ENCODE measurements around the gene SLC19A3.

- no peak for TF ChIP-seq CTCF (conservative IDR thresholded peaks at IDR 0.05; ENCODE audit: low read depth, low read length)
- TF ChIP-seq EZH2 (IDR thresholded peaks at IDR 0.05; ENCODE audit: borderline replicate concordance, low read depth, low read length, poor library complexity, severe bottlenecking), result no peak
Observed at GRCh38 chr2:227696990-227697679, 20.7 kb downstream of the SLC19A3 start.

All from A673 (cell line).